GM12865 (cell line): ENCODE results near the gene ABHD15.

Source experiments
- DNase-seq: peaks from one replicate; pipeline ENCODE4 v3.0.0; 2010; ENCODE audit warnings: low read depth
- H3K4me3 ChIP-seq: 2 replicates; pipeline ENCODE4 v1.5.1; 2011; ENCODE audit warnings: mild to moderate bottlenecking, low read depth, low read length, control low read depth
- TF ChIP-seq, protein P1 (sequence below): IDR thresholded peaks from 2 replicates; pipeline ENCODE4 v1.5.1; 2011; ENCODE audit warnings: low read length, control low read depth, low read depth, inconsistent platforms; ENCODE audit not compliant: insufficient read depth; ENCODE audit errors: missing control alignments

Gene ABHD15

DNA sequence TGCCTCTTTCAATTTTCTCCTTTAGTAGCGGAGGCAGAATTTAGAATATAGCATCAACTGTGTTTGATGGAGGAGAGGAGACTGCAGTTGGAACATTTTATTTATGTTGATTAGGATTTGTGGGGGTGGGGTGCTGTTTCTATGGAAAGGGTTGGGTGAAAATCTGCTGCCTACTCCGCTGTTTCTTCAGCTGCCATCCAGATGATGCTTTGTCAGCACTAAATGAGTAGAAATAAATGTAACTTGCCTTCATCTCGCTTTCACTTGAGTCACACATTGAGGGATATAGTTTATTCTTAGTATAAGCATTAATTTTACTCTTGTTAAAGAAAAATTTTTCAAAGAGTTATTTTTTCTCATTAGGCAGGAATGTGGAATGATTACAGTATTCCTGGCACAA, 42.1 kb downstream of the ABHD15 start:
- TF ChIP-seq, protein P1, sequence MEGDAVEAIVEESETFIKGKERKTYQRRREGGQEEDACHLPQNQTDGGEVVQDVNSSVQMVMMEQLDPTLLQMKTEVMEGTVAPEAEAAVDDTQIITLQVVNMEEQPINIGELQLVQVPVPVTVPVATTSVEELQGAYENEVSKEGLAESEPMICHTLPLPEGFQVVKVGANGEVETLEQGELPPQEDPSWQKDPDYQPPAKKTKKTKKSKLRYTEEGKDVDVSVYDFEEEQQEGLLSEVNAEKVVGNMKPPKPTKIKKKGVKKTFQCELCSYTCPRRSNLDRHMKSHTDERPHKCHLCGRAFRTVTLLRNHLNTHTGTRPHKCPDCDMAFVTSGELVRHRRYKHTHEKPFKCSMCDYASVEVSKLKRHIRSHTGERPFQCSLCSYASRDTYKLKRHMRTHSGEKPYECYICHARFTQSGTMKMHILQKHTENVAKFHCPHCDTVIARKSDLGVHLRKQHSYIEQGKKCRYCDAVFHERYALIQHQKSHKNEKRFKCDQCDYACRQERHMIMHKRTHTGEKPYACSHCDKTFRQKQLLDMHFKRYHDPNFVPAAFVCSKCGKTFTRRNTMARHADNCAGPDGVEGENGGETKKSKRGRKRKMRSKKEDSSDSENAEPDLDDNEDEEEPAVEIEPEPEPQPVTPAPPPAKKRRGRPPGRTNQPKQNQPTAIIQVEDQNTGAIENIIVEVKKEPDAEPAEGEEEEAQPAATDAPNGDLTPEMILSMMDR = no peak
- no peak for DNase-seq
- no peak overlapping the region for H3K4me3 ChIP-seq

DNA sequence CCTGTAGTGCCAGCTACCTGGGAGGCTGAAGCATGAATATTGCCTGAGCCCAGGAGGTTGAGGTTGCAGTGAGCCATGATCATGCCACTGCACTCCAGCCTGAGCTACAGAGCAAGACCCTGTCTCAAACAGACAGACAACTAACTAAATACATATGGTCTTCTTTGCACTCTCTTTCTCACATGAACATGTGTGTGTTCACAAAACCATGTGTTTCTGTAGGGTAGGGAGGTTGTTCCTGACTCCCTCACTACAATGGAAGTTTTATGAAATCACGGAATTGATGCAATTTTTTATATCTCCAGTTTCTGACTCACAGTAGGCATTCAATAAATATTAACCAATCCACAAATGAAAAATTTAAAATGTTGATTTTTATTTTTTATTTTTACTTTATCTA, 48.5 kb downstream of the ABHD15 start:
- TF ChIP-seq, protein P1 = no peak
- DNase-seq = no peak
- no peak overlapping the region for H3K4me3 ChIP-seq

DNA sequence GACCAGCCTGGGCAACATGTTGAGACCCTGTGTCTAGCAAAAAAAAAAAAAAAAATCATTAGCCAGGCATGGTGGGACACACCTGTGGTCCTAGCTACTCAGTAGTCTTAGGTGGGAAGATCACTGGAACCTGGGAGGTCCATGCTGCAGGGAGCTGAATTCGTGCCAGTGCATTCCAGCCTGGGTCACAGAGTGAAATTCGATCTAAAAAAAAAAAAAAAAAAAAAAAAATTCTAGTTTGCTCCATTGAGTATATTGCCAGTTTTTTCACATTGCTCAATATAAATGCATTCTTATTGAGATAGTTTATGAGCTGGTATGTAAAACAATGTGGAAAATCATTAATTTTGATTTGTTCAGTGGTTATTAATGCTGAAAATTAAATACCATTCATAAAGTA, 52.0 kb downstream of the ABHD15 start:
- TF ChIP-seq, protein P1 = no peak
- H3K4me3 ChIP-seq = no peak overlapping the region
- DNase-seq = no peak

DNA sequence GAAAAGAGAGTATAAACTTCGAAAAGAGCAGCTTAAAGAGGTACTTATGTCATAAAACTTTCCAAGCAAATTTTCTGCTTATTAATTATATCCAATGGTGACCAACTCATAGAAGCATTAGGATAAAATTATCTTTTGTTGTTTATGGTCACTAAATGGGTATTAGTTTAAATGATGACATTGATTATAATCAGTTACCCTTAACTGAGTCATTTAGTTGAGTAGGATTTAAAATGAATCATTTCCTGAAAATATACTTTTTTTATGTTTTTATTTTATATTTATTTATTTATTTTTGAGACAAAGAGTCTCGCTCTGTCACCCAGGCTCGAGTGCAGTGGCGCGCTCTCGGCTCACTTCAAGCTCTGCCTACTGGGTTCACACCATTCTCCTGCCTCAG, 55.9 kb downstream of the ABHD15 start:
- TF ChIP-seq, protein P1 = no peak

More for the DNA sequence above, 55.9 kb downstream of the ABHD15 start:
- DNase-seq = no peak
- H3K4me3 ChIP-seq = no peak overlapping the region
